ENCODE measurements around the gene ARHGEF11.
A peak's percentile ranks its signal among the peaks of the same experiment; 100 is the strongest.

ARHGEF11 gene

DNA sequence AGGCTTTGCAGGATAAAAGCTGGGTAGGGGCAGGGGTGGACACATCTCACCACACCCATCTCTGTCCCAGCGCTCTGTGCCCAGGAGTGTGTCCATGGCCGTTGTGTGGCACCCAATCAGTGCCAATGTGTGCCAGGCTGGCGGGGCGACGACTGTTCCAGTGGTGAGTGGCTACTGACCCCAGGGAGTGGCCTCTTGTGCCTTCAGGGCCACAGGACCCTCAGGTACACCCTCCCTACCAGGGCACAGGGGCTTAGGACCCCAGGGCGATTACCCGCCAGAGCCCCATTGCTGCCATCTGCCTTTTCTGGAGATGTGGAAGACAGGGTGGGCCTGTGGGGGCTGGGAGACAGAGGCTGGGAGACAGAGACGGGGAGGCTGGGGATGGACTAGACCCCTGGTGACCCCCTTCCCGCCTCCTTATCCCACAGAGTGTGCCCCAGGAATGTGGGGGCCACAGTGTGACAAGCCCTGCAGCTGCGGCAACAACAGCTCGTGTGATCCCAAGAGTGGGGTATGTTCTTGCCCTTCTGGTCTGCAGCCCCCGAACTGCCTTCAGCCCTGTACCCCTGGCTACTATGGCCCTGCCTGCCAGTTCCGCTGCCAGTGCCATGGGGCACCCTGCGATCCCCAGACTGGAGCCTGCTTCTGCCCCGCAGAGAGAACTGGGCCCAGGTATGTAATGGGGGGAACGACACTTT lies 139.2 kb downstream of the ARHGEF11 start:
- DNase-seq, result no peak

GRCh38 chr1:156905651-156906050 lies 139.9 kb downstream of the ARHGEF11 start:
- peak; percentile 49 to 70 (median 53) for DNase-seq

DNA sequence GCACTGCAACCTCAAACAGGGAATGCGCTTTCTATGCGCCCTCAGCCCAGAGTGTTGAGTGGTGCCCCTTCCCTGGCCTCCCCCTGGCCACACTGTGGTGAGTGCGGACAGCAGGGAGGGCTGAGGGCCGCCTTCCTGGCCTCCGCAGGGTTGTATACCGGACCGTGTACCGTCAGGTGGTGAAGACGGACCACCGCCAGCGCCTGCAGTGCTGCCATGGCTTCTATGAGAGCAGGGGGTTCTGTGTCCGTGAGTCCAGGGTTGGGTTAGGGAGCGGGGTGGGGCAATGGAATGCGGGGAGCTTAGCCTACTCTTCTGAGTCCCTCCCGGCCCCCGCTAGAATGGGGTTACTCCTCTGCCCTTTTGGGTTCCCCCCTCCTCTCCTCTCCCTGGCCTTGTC lies 140.4 kb downstream of the ARHGEF11 start:
- no peak for DNase-seq

- no peak for DNase-seq
These were observed 141.2 kb downstream of the ARHGEF11 start for GRCh38 chr1:156904187-156904959.

GRCh38 chr1:156903328-156904091 lies 142.0 kb downstream of the ARHGEF11 start:
- DNase-seq, result no peak

DNA sequence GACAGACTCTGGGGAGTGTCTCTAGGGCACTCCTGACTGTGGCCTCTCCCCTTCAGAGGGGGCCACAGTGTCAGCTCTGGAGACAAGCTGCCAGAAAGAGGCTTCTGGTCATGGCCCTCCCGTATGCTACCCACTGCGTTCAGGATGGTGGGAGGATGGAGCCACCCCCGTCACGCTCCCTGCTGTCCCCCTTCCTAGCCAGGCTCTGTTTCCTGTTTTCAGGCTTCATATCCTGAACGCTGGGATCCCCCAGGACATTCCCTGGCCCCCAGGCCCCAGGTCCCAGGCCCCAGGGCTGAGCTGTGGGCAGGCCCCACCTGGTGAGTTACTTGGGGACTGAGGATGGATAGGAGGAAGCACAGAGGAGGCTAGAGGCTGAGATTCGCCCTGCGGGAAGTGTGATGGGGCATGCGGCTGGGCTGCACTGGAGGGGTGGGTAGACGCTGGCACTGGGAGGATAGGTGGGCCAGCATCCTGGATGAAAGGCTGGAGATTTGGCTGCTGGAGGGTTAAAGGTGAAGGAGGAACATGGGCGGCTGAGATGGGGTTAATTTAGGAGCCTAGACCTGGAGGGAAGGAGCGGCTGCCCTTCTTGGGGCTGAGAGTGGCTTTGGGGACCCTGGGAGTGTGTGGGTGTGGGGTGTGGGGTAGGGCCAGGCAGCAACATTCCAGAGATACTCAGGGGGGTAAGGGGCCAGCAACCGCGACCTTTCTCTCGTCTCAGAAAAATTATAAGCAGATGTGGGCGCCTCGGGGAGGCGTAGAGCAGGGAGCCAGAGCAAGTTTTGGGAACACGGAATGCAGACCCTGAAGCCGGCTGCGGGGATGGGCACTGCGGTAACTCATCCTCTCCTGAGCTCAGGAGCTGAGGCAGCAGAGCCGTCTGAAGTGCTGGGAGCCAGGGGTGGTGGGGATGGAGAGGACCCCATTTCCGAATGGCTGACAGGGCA lies 143.3 kb downstream of the ARHGEF11 start:
- no peak for DNase-seq

DNA sequence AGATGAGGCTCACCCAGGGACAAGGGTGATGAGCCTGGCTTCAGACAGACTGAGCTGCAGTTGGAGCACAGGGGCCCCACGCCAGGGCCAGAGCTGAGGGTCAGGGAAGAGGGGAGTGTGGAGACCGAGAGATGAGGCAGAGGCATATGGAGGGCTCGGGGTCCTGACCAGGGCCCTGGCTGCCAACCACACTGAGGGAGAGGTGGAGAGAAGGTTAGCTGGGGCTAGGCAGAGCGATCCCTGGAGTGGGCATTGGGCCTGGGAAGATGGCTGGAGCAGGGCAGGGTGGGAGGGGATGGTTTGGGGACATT lies 144.0 kb downstream of the ARHGEF11 start:
- no peak for DNase-seq

- DNase-seq, result no peak
These were observed 144.5 kb downstream of the ARHGEF11 start for GRCh38 chr1:156900896-156901589.

- DNase-seq, result peak in 2 of 3 donors; percentile 50 to 64
These were observed 145.4 kb downstream of the ARHGEF11 start for GRCh38 chr1:156899956-156900718.

DNA sequence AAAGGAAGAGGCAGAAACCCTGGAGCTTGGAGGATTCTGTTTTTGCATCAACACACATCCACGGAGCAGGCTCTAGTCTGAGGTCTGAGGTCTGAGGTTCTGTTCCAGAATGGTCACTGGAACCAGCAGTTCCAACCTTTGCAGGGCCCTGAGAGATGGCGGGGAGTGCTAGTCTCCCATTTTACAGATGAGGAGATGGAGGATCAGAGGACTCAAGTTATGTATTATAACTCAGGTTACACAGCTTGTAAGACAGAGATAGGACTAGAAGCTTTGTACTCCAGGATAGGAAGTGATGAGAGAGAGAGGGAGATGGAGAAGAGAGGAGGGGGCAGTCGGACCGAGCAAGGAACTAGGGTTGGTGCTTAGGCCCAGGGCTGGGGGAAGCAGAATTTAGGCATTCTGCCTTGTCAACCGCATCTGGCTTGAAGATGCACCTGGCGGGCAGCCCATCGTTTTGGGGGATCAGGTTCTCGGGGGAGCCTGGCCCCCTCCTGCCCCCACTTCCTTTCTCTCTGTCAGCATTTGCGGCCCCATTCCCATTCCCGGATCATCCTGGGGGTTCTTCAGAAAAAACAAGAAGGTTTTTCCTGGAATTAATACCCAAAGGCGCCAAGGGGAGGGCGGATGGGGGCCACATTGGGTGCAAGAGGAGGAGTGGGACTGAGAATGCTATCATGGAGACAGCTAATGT lies 146.4 kb downstream of the ARHGEF11 start:
- no peak for DNase-seq

DNA sequence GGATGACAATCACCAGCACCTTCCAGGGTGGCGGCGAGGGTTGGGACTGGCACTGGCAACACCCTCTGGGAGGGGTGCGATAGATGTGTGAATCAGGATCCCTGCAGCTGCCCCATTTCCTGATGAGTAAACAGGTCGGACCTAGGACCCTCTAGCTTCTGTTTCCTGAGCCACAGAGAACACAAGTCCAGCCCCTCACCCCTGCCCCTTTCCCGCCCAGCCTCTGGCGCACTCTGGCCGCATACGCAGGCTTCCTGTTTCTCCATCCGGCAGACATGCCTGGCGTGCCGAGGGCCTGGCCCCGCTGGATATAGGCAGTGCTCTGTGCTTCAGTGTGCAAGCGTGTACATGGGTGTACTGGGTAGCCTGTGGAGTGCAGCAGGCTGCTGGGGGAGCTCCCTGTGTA lies 147.4 kb downstream of the ARHGEF11 start:
- peak in 2 of 3 donors; percentile 40 to 65 for DNase-seq

GRCh38 chr1:156897078-156897825 lies 148.3 kb downstream of the ARHGEF11 start:
- no peak for DNase-seq

GRCh38 chr1:156896490-156897033 lies 149.0 kb downstream of the ARHGEF11 start:
- no peak for DNase-seq

- DNase-seq, result no peak
These were observed 149.6 kb downstream of the ARHGEF11 start for GRCh38 chr1:156895927-156896326.

- DNase-seq, result no peak
These were observed 150.1 kb downstream of the ARHGEF11 start for GRCh38 chr1:156895455-156895812.

DNA sequence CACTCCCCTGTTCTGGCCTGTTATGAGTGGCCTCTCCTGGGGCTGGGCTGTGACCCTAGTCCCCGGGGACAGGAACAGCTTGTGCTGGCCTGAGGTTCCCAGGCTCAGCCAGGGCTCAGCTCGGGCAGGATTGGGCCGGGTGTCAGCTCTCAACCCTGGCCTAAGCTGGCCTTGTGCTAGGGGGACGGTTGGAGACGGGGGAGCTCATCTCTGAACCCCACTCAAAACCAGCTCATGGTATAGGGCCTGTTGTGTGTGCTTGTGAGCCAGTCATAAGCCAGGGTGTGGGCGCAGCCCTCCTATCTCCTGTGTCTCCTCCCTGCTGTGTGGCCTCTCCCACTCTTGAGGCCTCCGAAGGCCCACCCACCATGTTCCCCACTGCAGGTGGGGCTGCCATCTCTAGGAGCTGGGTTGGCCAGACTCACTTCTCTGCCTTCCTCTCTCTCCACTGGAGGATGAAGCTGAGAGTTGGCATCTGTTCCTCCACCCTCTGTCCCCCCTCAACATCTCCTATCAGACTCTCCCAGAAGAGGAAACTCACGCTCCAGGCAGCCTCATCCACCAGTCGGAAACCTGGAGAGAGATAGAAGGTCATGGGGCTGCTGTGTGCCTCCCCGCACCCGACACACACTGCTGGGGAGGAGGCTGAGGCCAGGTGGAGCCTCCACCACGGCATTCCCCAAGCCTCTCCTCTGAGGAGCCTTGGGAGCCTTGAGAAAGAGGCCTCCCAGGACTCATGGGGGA lies 150.7 kb downstream of the ARHGEF11 start:
- no peak for DNase-seq

DNA sequence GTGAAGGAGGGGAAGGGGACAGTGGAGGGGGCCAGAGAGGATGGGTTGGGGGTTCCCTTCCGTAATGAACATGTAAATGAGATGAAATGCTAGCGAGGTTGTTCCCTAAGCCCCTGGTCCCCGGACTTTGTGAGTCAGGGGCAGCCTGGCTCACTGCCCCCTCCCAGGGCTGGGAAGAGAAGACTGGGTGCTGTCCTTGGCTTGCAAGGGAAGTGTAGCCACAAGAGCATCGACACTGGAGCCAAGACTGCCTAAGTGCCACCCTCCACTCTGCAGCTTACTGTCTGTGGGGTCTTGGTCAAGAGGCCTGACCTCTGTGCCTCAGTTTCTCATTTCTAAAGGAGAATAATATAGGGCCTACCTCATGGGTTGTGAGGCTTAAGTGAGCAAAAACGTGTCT lies 151.5 kb downstream of the ARHGEF11 start:
- no peak for DNase-seq

- no peak for DNase-seq
These were observed 152.2 kb downstream of the ARHGEF11 start, which contains the start of gene PEAR1 for GRCh38 chr1:156893048-156893953. Gene PEAR1 (plus strand): TSS chr1:156893718. CDS start chr1:156903927, 10,209 bp downstream.

Measured in suppressor macrophage treated with lipopolysaccharide for 1 hour (primary cell).